SK-N-SH (cell line): ENCODE measurements around the gene CRIM1. TPM values are rescaled to one million over a fixed set of nuclear protein-coding genes. Genes with fewer than 3 reads are reported as not detected.

Experiments used
- CTCF ChIA-PET: fragments of 300-600, 350-600 bp; formaldehyde crosslinking; extraction: SDS; loops from one replicate; lab custom pipeline; 2021; lab: Yijun Ruan, JAX
- POLR2A ChIA-PET: fragments of 350-600 bp; sonication (Branson Sonifier 250); formaldehyde crosslinking; extraction: SDS; loops from one replicate; lab custom pipeline; 2020; ENCODE audit warnings: antibody characterized with exemption, inconsistent platforms; lab: Yijun Ruan, JAX
- DNase-seq: peaks from one replicate; pipeline ENCODE4 v3.0.0; 2012
- H2AFZ ChIP-seq: fragments of 200-600 bp; sonication (generic); 2 replicates; pipeline ENCODE4 v1.8.1; 2016; ENCODE audit warnings: antibody characterized with exemption, mild to moderate bottlenecking, low read depth
- H3F3A ChIP-seq: fragments of 200-600 bp; sonication (generic); replicated peaks from 2 replicates; pipeline ENCODE3; 2016; ENCODE audit warnings: antibody characterized with exemption, mild to moderate bottlenecking; ENCODE audit not compliant: insufficient read depth
- H3K27ac ChIP-seq, 2 experiments: fragments of 200-500 bp in 1 of 2; fragments of 200-600 bp in 1 of 2; sonication (Bioruptor generic) in 1 of 2; sonication (generic), shearing (Covaris generic) in 1 of 2; 2 replicates each; pipeline versions ENCODE4 v1.5.1 to v1.6.1; 2014 to 2016; ENCODE audit warnings: low read depth in 2 of 2, inconsistent platforms in 1 of 2, low read length in 1 of 2, mild to moderate bottlenecking in 1 of 2, mixed read lengths in 1 of 2
- H3K27me3 ChIP-seq: fragments of 200-600 bp; sonication (generic), shearing (Covaris generic); 2 replicates; pipeline ENCODE4 v1.6.1; 2016; ENCODE audit warnings: mixed run types; ENCODE audit not compliant: insufficient read depth
- H3K36me3 ChIP-seq, 2 experiments: fragments of 200-500 bp in 1 of 2; fragments of 200-600 bp in 1 of 2; sonication (Bioruptor generic) in 1 of 2; sonication (generic) in 1 of 2; replicated peaks in 1 of 2; 2 replicates each; pipeline versions ENCODE3 to v1.5.1; 2014 to 2016; ENCODE audit warnings: low read length in 1 of 2, mild to moderate bottlenecking in 1 of 2; ENCODE audit not compliant: insufficient read depth in 2 of 2, control insufficient read depth in 1 of 2
- H3K4me1 ChIP-seq, 2 experiments: fragments of 200-500 bp in 1 of 2; fragments of 200-600 bp in 1 of 2; sonication (Bioruptor generic) in 1 of 2; sonication (generic), shearing (Covaris generic) in 1 of 2; 2 replicates each; pipeline versions ENCODE4 v1.5.1 to v1.6.1; 2014 to 2016; ENCODE audit warnings: low read depth in 1 of 2, low read length in 1 of 2, mixed run types in 1 of 2; ENCODE audit not compliant: insufficient read depth in 2 of 2, control insufficient read depth in 1 of 2
- H3K4me2 ChIP-seq: fragments of 200-600 bp; sonication (generic), shearing (Covaris generic); 2 replicates; pipeline ENCODE4 v1.6.1; 2017; ENCODE audit warnings: mixed run types
- H3K4me3 ChIP-seq, 2 experiments: fragments of 200-500 bp in 1 of 2; fragments of 200-600 bp in 1 of 2; sonication (Bioruptor generic) in 1 of 2; sonication (generic), shearing (Covaris generic) in 1 of 2; 2 replicates each; pipeline versions ENCODE4 v1.5.1 to v1.8.1; 2014 to 2016; ENCODE audit warnings: low read depth in 2 of 2, inconsistent platforms in 1 of 2, low read length in 1 of 2, mild to moderate bottlenecking in 1 of 2, mixed read lengths in 1 of 2, moderate library complexity in 1 of 2
- H3K79me2 ChIP-seq: fragments of 200-600 bp; sonication (generic); 2 replicates; pipeline ENCODE4 v1.8.1; 2017; ENCODE audit warnings: mild to moderate bottlenecking; ENCODE audit not compliant: insufficient read depth
- H3K9ac ChIP-seq: fragments of 200-600 bp; sonication (generic); 2 replicates; pipeline ENCODE4 v1.6.1; 2017; ENCODE audit warnings: mixed run types
- H3K9me2 ChIP-seq: fragments of 200-600 bp; sonication (generic); 2 replicates; pipeline ENCODE4 v1.6.1; 2017; ENCODE audit warnings: mixed run types
- H3K9me3 ChIP-seq: fragments of 200-600 bp; sonication (generic); 2 replicates; pipeline ENCODE4 v1.6.1; 2017; ENCODE audit warnings: mixed run types, mild to moderate bottlenecking, moderate library complexity
- H4K20me1 ChIP-seq: fragments of 200-600 bp; sonication (generic); 2 replicates; pipeline ENCODE4 v1.6.1; 2017; ENCODE audit warnings: mild to moderate bottlenecking, mixed run types; ENCODE audit not compliant: insufficient read depth
- EP300 ChIP-seq, 2 experiments: IDR thresholded peaks; 2 replicates each; pipeline versions ENCODE4 v1.4.0 to v1.6.1; 2012; ENCODE audit warnings: borderline replicate concordance in 1 of 2, low read depth in 1 of 2, low read length in 1 of 2
- FOXM1 ChIP-seq: IDR thresholded peaks from 2 replicates; pipeline ENCODE4 v1.4.0; 2012; ENCODE audit warnings: low read depth, mild to moderate bottlenecking
- JUND ChIP-seq: IDR thresholded peaks from 2 replicates; pipeline ENCODE4 v1.4.0; 2012
- MEF2A ChIP-seq: IDR thresholded peaks from 2 replicates; pipeline ENCODE4 v1.4.0; 2012; ENCODE audit warnings: low read depth, borderline replicate concordance
- RAD21 ChIP-seq: IDR thresholded peaks from 2 replicates; pipeline ENCODE4 v1.6.1; 2012; ENCODE audit warnings: mild to moderate bottlenecking, low read length
- SIN3A ChIP-seq: IDR thresholded peaks from 2 replicates; pipeline ENCODE4 v1.6.1; 2012; ENCODE audit warnings: low read depth, mild to moderate bottlenecking, low read length, moderate library complexity, borderline replicate concordance
- TAF1 ChIP-seq: IDR thresholded peaks from 2 replicates; pipeline ENCODE4 v1.6.1; 2012; ENCODE audit warnings: low read depth, mild to moderate bottlenecking, low read length, moderate library complexity, borderline replicate concordance
- TCF12 ChIP-seq: IDR thresholded peaks from 2 replicates; pipeline ENCODE4 v1.4.0; 2012
- TEAD4 ChIP-seq: IDR thresholded peaks from 2 replicates; pipeline ENCODE4 v1.4.0; 2012; ENCODE audit warnings: mild to moderate bottlenecking, borderline replicate concordance; ENCODE audit not compliant: insufficient read depth
- WGBS: methylation state at CpG from one replicate; pipeline ENCODE4 v1.1.6; 2017; ENCODE audit warnings: low lambda C conversion rate; 5-methylcytosine and 5-hydroxymethylcytosine counted together
- polyA plus RNA-seq, 3 experiments: library from polyadenylated mRNA; depleted of rRNA; stranded (reverse); fragments of >200 nt; gene quantifications; 2 replicates each; pipeline ENCODE4 v1.2.3, GENCODE V29; 2012
- TF ChIP-seq, protein P1 (sequence below): IDR thresholded peaks from 2 replicates; pipeline ENCODE4 v1.4.0; 2012; ENCODE audit warnings: low read depth, borderline replicate concordance
- TF ChIP-seq, protein P2 (sequence below): IDR thresholded peaks from 2 replicates; pipeline ENCODE4 v1.4.0; 2012; ENCODE audit warnings: low read depth, borderline replicate concordance

CRIM1 gene
- polyA plus RNA-seq, 1 of the 3 experiments (the other 2 are of a cell fraction): 244 TPM

DNA sequence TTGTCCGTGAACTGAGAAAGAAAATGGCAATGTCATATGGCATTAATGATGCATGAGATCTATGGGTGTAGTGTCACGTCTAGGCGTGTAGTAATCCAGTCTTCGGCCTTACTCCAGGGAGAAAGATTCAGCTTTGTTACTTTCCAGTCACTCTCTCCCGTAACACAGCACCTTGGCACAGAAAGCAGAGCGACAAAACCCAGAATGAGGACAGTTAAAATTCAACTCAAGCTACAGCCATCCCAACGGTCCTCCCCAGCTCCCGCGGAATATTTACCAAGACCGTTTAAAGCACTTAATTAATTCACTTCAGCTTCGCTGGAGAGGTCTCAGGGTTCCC lies 797 bp upstream of the CRIM1 start:
- CTCF ChIA-PET: interaction anchor here (0.9 to 5.9 kb wide), 5 partner anchors 17 to 430 kb away, joined by 3 to 57 read pairs (median 5); no protein-coding TSS in a partner anchor
- POLR2A ChIA-PET: no interaction called here

DNA sequence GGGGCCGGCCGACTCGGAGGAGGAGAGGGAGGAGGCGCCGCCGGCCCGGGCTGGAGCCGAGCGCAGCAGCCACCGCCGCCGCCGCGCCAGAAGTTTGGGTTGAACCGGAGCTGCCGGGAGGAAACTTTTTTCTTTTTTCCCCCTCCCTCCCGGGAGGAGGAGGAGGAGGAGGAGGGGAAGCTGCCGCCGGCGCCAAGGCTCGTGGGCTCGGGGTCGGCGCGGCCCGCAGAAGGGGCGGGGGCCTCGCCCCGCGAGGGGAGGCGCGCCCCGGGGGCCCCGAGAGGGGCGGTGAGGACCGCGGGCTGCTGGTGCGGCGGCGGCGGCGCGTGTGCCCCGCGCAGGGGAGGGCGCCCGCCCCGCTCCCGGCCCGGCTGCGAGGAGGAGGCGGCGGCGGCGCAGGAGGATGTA lies 316 bp downstream of the CRIM1 start:
- TF ChIP-seq, protein P1, sequence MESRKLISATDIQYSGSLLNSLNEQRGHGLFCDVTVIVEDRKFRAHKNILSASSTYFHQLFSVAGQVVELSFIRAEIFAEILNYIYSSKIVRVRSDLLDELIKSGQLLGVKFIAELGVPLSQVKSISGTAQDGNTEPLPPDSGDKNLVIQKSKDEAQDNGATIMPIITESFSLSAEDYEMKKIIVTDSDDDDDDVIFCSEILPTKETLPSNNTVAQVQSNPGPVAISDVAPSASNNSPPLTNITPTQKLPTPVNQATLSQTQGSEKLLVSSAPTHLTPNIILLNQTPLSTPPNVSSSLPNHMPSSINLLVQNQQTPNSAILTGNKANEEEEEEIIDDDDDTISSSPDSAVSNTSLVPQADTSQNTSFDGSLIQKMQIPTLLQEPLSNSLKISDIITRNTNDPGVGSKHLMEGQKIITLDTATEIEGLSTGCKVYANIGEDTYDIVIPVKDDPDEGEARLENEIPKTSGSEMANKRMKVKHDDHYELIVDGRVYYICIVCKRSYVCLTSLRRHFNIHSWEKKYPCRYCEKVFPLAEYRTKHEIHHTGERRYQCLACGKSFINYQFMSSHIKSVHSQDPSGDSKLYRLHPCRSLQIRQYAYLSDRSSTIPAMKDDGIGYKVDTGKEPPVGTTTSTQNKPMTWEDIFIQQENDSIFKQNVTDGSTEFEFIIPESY: peak; percentile 5; the same call in 1 of the 2 replicates
- TF ChIP-seq JUND: no peak
- H3F3A ChIP-seq: peaks cover 45% of the 10 kb centered on the region
- H3K9ac ChIP-seq: peak overlapping the region; percentile 94
- H3K4me1 ChIP-seq: peaks cover 2 to 23% of the 10 kb centered on the region in 2 experiments
- H3K4me2 ChIP-seq: peak overlapping the region; percentile 84; the same call in 1 of the 2 replicates
- POLR2A ChIA-PET: no interaction called here
- peaks cover 47% of the 10 kb centered on the region for H4K20me1 ChIP-seq
- peaks cover 0 to 16% of the 10 kb centered on the region in 2 experiments for H3K36me3 ChIP-seq
- no peaks in the 10 kb centered on the region for H3K9me2 ChIP-seq
- H2AFZ ChIP-seq: no peak overlapping the region
- DNase-seq: no peak
- peaks cover 83% of the 10 kb centered on the region for H3K79me2 ChIP-seq
- H3K27me3 ChIP-seq: no peaks in the 10 kb centered on the region
- CTCF ChIA-PET: interaction anchor here (1.1 to 5.9 kb wide), 4 partner anchors 10 to 429 kb away, joined by 3 to 57 read pairs (median 23); no protein-coding TSS in a partner anchor
- peak overlapping the region; percentile 80 to 91 for H3K4me3 ChIP-seq
- no peaks in the 10 kb centered on the region for H3K9me3 ChIP-seq
- peak overlapping the region; percentile 55 to 96 for H3K27ac ChIP-seq
- 2% methylated on average over 34 of the region's 55 CpGs for WGBS

More for the DNA sequence above, 797 bp upstream of the CRIM1 start:
- peak overlapping the region; percentile 39 to 82; a peak in 3 of 4 replicates for H3K27ac ChIP-seq
- peak overlapping the region; percentile 73 to 77 for H3K4me3 ChIP-seq
- peaks cover 2 to 12% of the 10 kb centered on the region in 2 experiments; a peak in 3 of 4 replicates for H3K4me1 ChIP-seq
- no peak for DNase-seq
- peak overlapping the region; percentile 92 for H3K9ac ChIP-seq
- TF ChIP-seq JUND (no peak), TAF1 (no peak), EP300 (IDR thresholded peaks at IDR 0.05; ENCODE audit: borderline replicate concordance in 1 of 2, low read depth in 1 of 2, low read length in 1 of 2) (no peak)
- TF ChIP-seq, protein P2, sequence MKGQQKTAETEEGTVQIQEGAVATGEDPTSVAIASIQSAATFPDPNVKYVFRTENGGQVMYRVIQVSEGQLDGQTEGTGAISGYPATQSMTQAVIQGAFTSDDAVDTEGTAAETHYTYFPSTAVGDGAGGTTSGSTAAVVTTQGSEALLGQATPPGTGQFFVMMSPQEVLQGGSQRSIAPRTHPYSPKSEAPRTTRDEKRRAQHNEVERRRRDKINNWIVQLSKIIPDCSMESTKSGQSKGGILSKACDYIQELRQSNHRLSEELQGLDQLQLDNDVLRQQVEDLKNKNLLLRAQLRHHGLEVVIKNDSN: no peak
- peaks cover 72% of the 10 kb centered on the region for H3K79me2 ChIP-seq
- H3K36me3 ChIP-seq: peaks cover 0 to 10% of the 10 kb centered on the region in 2 experiments
- H3K27me3 ChIP-seq: no peaks in the 10 kb centered on the region
- peaks cover 35% of the 10 kb centered on the region for H4K20me1 ChIP-seq
- H3F3A ChIP-seq: peaks cover 38% of the 10 kb centered on the region
- H3K4me2 ChIP-seq: peak overlapping the region; percentile 71
- H2AFZ ChIP-seq: 0 out of 2 replicates have a peak overlapping the region, but pooled peaks have one; percentile 8
- H3K9me3 ChIP-seq: no peaks in the 10 kb centered on the region
- no peaks in the 10 kb centered on the region for H3K9me2 ChIP-seq
- 6% methylated on average over 11 of the region's 11 CpGs for WGBS

DNA sequence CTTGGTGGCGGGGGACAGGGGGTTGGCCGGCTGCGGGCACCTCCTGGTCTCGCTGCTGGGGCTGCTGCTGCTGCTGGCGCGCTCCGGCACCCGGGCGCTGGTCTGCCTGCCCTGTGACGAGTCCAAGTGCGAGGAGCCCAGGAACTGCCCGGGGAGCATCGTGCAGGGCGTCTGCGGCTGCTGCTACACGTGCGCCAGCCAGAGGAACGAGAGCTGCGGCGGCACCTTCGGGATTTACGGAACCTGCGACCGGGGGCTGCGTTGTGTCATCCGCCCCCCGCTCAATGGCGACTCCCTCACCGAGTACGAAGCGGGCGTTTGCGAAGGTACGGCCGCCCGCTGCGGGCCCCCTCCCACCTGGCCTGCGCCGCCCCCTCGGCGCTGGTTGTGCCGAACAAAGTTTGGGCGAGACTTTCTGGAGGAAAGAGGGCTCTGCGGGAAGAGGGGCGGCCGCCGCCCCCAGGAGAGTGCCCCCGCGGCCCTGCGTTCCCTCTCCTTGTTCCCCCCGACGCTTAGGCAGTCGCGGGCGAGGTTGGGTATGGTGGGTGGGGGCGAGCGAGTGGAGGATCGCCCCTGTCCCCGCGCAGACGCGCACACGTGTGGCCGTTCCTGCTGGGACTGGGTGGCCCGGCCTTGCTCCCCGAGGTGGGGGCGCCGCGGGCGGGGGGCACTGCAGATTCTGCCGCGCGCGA lies 866 bp downstream of the CRIM1 start:
- H3K36me3 ChIP-seq: peaks cover 0 to 21% of the 10 kb centered on the region in 2 experiments
- H3K9ac ChIP-seq: peak overlapping the region; percentile 94
- peak overlapping the region; percentile 72 to 96 for H3K27ac ChIP-seq
- peak; percentile 72 for DNase-seq
- peak overlapping the region; percentile 80 to 91 for H3K4me3 ChIP-seq
- H3K79me2 ChIP-seq: peaks cover 89% of the 10 kb centered on the region
- peaks cover 52% of the 10 kb centered on the region for H4K20me1 ChIP-seq
- POLR2A ChIA-PET: no interaction called here
- H3K9me2 ChIP-seq: no peaks in the 10 kb centered on the region
- 0 out of 2 replicates have a peak, but pooled peaks have one; percentile 17 for TF ChIP-seq TEAD4
- peak; percentile 35; the same call in 1 of the 2 replicates for TF ChIP-seq SIN3A
- TF ChIP-seq MEF2A: no peak
- TF ChIP-seq RAD21: no peak
- 0 out of 2 replicates have a peak, but pooled peaks have one; percentile 30 for TF ChIP-seq FOXM1
- TF ChIP-seq TCF12: peak; percentile 4; the same call in 1 of the 2 replicates
- TF ChIP-seq, all 33 proteins: peak for 4
- CTCF ChIA-PET: interaction anchor here (1.1 to 4.5 kb wide), 3 partner anchors 9 to 429 kb away, joined by 3 to 57 read pairs (median 8); no protein-coding TSS in a partner anchor
- no peaks in the 10 kb centered on the region for H3K27me3 ChIP-seq
- H3K4me2 ChIP-seq: peak overlapping the region; percentile 84
- 1% methylated on average over 13 of the region's 74 CpGs for WGBS
- peaks cover 48% of the 10 kb centered on the region for H3F3A ChIP-seq
- H3K9me3 ChIP-seq: no peaks in the 10 kb centered on the region
- peaks cover 2 to 28% of the 10 kb centered on the region in 2 experiments for H3K4me1 ChIP-seq
- H2AFZ ChIP-seq: no peak overlapping the region
